MM.1S (cell line): ENCODE data around the gene KLHL8.

Experiments
- EZH2 ChIP-seq: fragments of 300-600 bp; sonication (generic); optimal IDR thresholded peaks from 2 replicates; pipeline ENCODE3; 2017; ENCODE audit warnings: low read depth, mild to moderate bottlenecking, antibody characterized with exemption, low read length, mixed read lengths
- TF ChIP-seq, protein P1 (sequence below): fragments of 300-600 bp; sonication (generic); IDR thresholded peaks from 2 replicates; pipeline ENCODE4 v1.5.1; 2016; ENCODE audit warnings: antibody characterized with exemption, low read length, mixed read lengths

DNA sequence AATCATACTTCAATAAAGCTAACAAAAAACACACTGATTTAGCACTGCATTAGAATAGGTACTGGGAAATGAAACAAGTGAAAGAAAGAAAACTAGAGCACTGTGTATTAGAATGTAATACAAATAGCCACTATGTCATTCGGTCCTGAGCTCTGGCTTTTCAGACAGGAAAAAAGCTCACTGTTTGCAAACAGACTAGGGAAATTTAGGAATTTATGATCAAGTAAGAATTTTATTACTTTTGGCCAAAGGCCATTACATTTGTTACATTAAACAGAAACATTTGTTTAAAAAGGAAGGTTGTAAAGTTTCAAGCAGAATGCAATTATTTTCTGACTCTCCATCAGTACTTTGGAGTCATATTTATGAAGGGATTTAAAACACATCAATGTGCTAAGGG is 68.7 kb downstream of the KLHL8 start:
- TF ChIP-seq, protein P1, sequence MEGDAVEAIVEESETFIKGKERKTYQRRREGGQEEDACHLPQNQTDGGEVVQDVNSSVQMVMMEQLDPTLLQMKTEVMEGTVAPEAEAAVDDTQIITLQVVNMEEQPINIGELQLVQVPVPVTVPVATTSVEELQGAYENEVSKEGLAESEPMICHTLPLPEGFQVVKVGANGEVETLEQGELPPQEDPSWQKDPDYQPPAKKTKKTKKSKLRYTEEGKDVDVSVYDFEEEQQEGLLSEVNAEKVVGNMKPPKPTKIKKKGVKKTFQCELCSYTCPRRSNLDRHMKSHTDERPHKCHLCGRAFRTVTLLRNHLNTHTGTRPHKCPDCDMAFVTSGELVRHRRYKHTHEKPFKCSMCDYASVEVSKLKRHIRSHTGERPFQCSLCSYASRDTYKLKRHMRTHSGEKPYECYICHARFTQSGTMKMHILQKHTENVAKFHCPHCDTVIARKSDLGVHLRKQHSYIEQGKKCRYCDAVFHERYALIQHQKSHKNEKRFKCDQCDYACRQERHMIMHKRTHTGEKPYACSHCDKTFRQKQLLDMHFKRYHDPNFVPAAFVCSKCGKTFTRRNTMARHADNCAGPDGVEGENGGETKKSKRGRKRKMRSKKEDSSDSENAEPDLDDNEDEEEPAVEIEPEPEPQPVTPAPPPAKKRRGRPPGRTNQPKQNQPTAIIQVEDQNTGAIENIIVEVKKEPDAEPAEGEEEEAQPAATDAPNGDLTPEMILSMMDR, result no peak
- no peak for TF ChIP-seq EZH2
